Cardiac fibroblast (primary cell): ENCODE measurements around the gene TEX14.
"Not testable (repeated sequence)": the region's sequence is repeated elsewhere in the genome, so short reads cannot be mapped to it uniquely, and the experiment has no call there.

Source experiments
- DNase-seq, 2 donors: peaks; one replicate each; pipeline versions ENCODE4 v3.0.0 to v3.0.0-alpha.2; 2010; ENCODE audit warnings: low read depth in 2 of 2
- H3K4me3 ChIP-seq, 2 donors: replicated peaks in 1 of 2; 1 replicate in 1 of 2; 2 replicates in 1 of 2; pipeline ENCODE4 v1.5.1; 2011; ENCODE audit warnings: low read depth in 2 of 2, low read length in 2 of 2, mild to moderate bottlenecking in 2 of 2, moderate library complexity in 1 of 2
- CTCF ChIP-seq: IDR thresholded peaks from one replicate; pipeline ENCODE4 v1.5.1; 2011; ENCODE audit warnings: low read depth, mild to moderate bottlenecking, low read length, inconsistent platforms

The TEX14 gene

GRCh38 chr17:58556833-58557250 is 135.0 kb downstream of the TEX14 start:
- TF ChIP-seq CTCF, result no peak
- no peak overlapping the region for H3K4me3 ChIP-seq
- no peak for DNase-seq

- not testable (repeated sequence) for DNase-seq, H3K4me3 ChIP-seq
Measured at GRCh38 chr17:58555109-58555508, 136.7 kb downstream of the TEX14 start.

- no peak overlapping the region for H3K4me3 ChIP-seq
- no peak for DNase-seq
- TF ChIP-seq CTCF, result peak; percentile 40
Measured at GRCh38 chr17:58541249-58541648, 150.6 kb downstream of the TEX14 start.

DNA sequence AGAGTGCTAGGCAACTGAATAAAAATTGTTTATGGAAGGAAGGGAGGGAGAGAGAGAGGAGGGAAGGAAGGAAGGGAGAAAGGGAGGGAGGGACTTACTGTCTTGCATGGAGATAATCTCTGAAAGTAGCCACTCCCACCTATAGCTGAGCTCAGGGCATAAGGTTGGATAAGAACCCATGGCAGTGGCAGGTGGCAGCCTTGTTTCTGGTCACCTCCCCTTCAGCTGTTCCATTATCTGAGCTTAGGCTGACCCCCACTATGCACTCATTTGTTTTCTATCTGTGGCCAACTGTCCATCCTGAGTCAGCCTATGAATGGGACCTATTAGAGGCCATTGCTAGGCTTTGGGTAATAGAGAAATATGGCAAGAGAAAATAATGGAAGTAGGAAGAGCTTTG is 152.1 kb downstream of the TEX14 start:
- TF ChIP-seq CTCF, result no peak
- no peak for DNase-seq
- no peak overlapping the region for H3K4me3 ChIP-seq

DNA sequence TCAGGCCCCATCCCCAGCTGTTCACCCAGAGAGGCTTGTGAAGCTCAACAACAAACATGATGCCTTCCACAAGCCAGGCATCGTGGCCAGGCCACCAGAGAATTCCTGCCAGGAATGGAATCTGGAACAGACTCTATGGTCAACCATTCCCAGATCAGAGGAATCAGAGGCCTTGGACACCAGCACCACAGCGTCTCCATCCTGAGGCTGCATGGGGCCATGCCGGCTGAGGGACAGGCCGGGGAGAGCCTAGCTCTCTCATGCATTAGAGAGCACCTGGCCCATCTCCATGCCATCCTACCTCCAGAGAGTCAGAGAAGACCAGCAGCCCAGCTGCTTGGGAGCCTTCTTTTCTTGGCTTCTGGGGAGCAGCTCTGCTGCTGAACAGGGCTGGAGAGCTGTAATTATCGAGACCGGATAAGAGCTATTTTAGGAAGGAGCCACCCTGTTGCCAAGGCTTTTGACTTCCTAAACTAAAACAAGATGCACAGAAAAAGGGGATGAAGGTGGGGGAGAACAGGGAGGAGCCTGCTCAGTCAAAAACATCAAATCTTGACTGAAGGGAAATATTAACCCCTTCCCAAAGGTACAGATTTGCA is 152.9 kb downstream of the TEX14 start:
- no peak overlapping the region for H3K4me3 ChIP-seq
- no peak for TF ChIP-seq CTCF
- peak in 1 of 2 donors; percentile 68 for DNase-seq

DNA sequence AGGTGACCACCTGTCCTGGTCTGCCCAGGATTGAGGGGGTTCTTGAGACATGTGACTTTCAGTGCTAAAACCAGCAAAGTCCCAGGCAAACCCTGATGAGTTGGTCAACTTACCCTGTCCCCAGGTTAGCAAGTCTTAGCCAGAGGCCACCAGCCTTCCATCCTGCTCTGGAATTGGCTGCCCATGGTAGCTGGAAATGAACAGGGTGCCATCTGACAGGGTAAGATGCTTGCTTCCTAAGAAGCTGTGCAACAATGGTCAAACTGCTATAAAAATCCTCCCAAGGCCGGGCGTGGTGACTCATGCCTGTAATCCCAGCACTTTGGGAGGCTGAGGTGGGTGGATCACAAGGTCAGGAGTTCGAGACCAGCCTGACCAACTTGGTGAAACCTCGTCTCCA is 154.6 kb downstream of the TEX14 start:
- DNase-seq, result no peak
- TF ChIP-seq CTCF, result no peak
- H3K4me3 ChIP-seq, result no peak overlapping the region

- no peak for TF ChIP-seq CTCF
- DNase-seq, result no peak
- no peak overlapping the region for H3K4me3 ChIP-seq
Measured at GRCh38 chr17:58536542-58536941, 155.3 kb downstream of the TEX14 start.
